Esophagus squamous epithelium (tissue), 5 donors: ENCODE data around the gene ZMIZ2. TPM values are rescaled to one million over a fixed set of nuclear protein-coding genes. Genes with fewer than 3 reads are reported as not detected.
"Not testable (repeated sequence)": the region's sequence is repeated elsewhere in the genome, so short reads cannot be mapped to it uniquely, and the experiment has no call there.

Experiments used
- DNase-seq: peaks from one replicate; lab custom pipeline; 2025; lab: John Stamatoyannopoulos, UW
- H3K27ac ChIP-seq, 4 donors: fragments of 200-600 bp; sonication (generic); one replicate each; pipeline ENCODE4 v1.5.1; 2016 to 2019; ENCODE audit warnings: mild to moderate bottlenecking in 1 of 4
- H3K27me3 ChIP-seq, 4 donors: fragments of 200-600 bp; sonication (generic); 1 replicate in 3 of 4; 2 replicates in 1 of 4; pipeline versions ENCODE4 v1.5.1 to v1.6.0; 2017 to 2021; ENCODE audit warnings: antibody characterized with exemption in 1 of 4
- H3K36me3 ChIP-seq, 3 donors: fragments of 200-600 bp; sonication (generic); one replicate each; pipeline ENCODE4 v1.5.1; 2016 to 2019
- H3K4me1 ChIP-seq, 3 donors: fragments of 200-600 bp; sonication (generic); one replicate each; pipeline ENCODE4 v1.5.1; 2017 to 2019
- H3K4me3 ChIP-seq, 4 donors: fragments of 200-600 bp; sonication (generic); 1 replicate in 3 of 4; 2 replicates in 1 of 4; pipeline ENCODE4 v1.5.1; 2016 to 2019; ENCODE audit warnings: mild to moderate bottlenecking in 2 of 4, moderate library complexity in 1 of 4
- H3K9me3 ChIP-seq, 3 donors: fragments of 200-600 bp; sonication (generic); one replicate each; pipeline ENCODE4 v1.5.1; 2016 to 2019
- POLR2A ChIP-seq, 4 donors: fragments of 450-650 bp; IDR thresholded peaks; one replicate each; pipeline ENCODE4 v1.6.1; 2017; ENCODE audit warnings: antibody characterized with exemption in 4 of 4, mild to moderate bottlenecking in 4 of 4, moderate library complexity in 3 of 4
- WGBS, 2 donors: methylation state at CpG; one replicate each; pipeline ENCODE4 v1.1.5; 2018; 5-methylcytosine and 5-hydroxymethylcytosine counted together
- intact Hi-C: fragments of 100-400 bp; cut with DNase I; formaldehyde crosslinking; loops from one replicate; pipeline ENCODE4 v1.15.0; 2022
- total RNA-seq, 4 donors: library from RNA; depleted of rRNA; stranded (reverse); fragments of >200 nt; gene quantifications; one replicate each; pipeline ENCODE4 v1.1.0, GENCODE V29; 2016
- TF ChIP-seq, protein P1 (sequence below), 6 experiments: fragments of 450-650 bp in 4 of 6; fragments of 200-600 bp in 2 of 6; sonication (generic) in 2 of 6; IDR thresholded peaks; one replicate each; pipeline ENCODE4 v1.5.1; 2016 to 2019; ENCODE audit warnings: antibody characterized with exemption in 6 of 6, mild to moderate bottlenecking in 4 of 6, moderate library complexity in 4 of 6
- donor health status: DM: yes; HTN: yes; CAD: no.

ZMIZ2 gene
- total RNA-seq, 4 donors from 2014 or later = 6.9 to 25.4 (median 18.3) TPM

GRCh38 chr7:44783407-44783806 is 34.8 kb downstream of the ZMIZ2 start:
- no peaks in the 10 kb centered on the region for H3K27me3 ChIP-seq
- peaks cover 0 to 8% (median 0%) of the 10 kb centered on the region in 3 donors for H3K9me3 ChIP-seq
- no peak overlapping the region for H3K27ac ChIP-seq
- intact Hi-C loops = no loop called here
- no peak for DNase-seq
- no peaks in the 10 kb centered on the region for H3K4me1 ChIP-seq
- no peak overlapping the region for H3K4me3 ChIP-seq
- TF ChIP-seq POLR2A (IDR thresholded peaks at IDR 0.05) = no peak
- TF ChIP-seq, protein P1, sequence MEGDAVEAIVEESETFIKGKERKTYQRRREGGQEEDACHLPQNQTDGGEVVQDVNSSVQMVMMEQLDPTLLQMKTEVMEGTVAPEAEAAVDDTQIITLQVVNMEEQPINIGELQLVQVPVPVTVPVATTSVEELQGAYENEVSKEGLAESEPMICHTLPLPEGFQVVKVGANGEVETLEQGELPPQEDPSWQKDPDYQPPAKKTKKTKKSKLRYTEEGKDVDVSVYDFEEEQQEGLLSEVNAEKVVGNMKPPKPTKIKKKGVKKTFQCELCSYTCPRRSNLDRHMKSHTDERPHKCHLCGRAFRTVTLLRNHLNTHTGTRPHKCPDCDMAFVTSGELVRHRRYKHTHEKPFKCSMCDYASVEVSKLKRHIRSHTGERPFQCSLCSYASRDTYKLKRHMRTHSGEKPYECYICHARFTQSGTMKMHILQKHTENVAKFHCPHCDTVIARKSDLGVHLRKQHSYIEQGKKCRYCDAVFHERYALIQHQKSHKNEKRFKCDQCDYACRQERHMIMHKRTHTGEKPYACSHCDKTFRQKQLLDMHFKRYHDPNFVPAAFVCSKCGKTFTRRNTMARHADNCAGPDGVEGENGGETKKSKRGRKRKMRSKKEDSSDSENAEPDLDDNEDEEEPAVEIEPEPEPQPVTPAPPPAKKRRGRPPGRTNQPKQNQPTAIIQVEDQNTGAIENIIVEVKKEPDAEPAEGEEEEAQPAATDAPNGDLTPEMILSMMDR (IDR thresholded peaks at IDR 0.05) = no peak
- no peaks in the 10 kb centered on the region for H3K36me3 ChIP-seq

DNA sequence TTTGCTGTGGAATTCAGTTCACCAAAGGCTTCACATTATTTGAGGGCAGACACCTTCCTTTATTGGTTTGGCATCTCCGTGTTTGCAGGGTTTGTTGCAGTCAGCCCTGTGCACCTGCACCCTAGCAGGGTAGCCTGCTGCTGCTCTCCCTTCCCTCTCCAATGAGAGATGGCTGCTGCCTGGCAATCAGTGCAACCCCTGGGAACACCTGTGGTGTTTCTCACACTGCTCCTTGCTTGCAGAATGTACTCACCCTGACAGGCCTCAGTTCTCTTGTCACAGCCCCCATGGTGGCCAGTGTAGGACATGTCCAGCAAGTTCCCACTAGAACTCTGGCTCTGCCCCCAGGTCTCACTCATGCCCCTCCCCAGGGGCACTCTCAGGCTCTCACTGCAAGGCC is 35.7 kb downstream of the ZMIZ2 start:
- no peaks in the 10 kb centered on the region for H3K27me3 ChIP-seq
- intact Hi-C loops = no loop called here
- H3K36me3 ChIP-seq = no peaks in the 10 kb centered on the region
- H3K9me3 ChIP-seq = peaks cover 0 to 8% (median 0%) of the 10 kb centered on the region in 3 donors
- H3K4me1 ChIP-seq = no peaks in the 10 kb centered on the region
- 75 to 88% methylated on average over 1 of the region's 1 CpG for WGBS, 2 donors
- no peak for DNase-seq
- no peak overlapping the region for H3K27ac ChIP-seq
- TF ChIP-seq POLR2A (IDR thresholded peaks at IDR 0.05) = no peak
- TF ChIP-seq, protein P1 (IDR thresholded peaks at IDR 0.05) = no peak
- no peak overlapping the region for H3K4me3 ChIP-seq

GRCh38 chr7:44785218-44785617 is 36.6 kb downstream of the ZMIZ2 start:
- H3K4me3 ChIP-seq, H3K27me3 ChIP-seq, H3K4me1 ChIP-seq, DNase-seq, H3K36me3 ChIP-seq, intact Hi-C loops, H3K27ac ChIP-seq, H3K9me3 ChIP-seq: not testable (repeated sequence)
- WGBS, 2 donors = 59 to 96% methylated on average over 3 of the region's 3 CpGs

GRCh38 chr7:44787041-44787440 is 38.4 kb downstream of the ZMIZ2 start:
- intact Hi-C loops = no loop called here
- H3K4me1 ChIP-seq = no peaks in the 10 kb centered on the region
- 50 to 71% methylated on average over 1 to 4 of the region's 4 CpGs for WGBS, 2 donors

DNA sequence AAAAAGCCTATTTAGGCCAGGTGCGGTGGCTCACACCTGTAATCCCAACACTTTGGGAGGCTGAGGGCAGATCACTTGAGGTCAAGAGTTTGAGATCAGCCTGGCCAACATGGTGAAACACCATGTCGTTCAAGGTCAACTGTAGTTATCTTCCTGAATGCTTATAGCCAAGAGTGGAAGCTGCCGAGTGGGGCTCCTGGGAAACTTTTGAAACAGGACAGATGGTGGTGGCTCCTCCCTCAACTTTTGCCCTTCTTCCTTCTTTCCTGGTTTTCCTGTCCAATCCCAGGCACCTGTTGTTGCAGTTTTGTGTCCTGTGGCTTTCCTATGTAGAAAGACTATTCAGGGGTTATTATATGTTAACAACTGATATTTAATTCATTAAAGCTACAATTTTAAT is 39.1 kb downstream of the ZMIZ2 start:
- no peak for TF ChIP-seq POLR2A (IDR thresholded peaks at IDR 0.05)
- TF ChIP-seq, protein P1 (IDR thresholded peaks at IDR 0.05) = no peak
- intact Hi-C loops = no loop called here
- Histone ChIP-seq H3K4me3 (no peak overlapping the region), H3K27ac (no peak overlapping the region), H3K36me3 (no peaks in the 10 kb centered on the region), H3K9me3 (peaks cover 0 to 8% (median 0%) of the 10 kb centered on the region in 3 donors), H3K27me3 (no peaks in the 10 kb centered on the region), H3K4me1 (no peaks in the 10 kb centered on the region)
- WGBS, 2 donors = 69 to 83% methylated on average over 2 to 3 of the region's 3 CpGs
- no peak for DNase-seq

More at GRCh38 chr7:44787041-44787440, 38.4 kb downstream of the ZMIZ2 start:
- no peak overlapping the region for H3K4me3 ChIP-seq
- no peaks in the 10 kb centered on the region for H3K27me3 ChIP-seq
- H3K9me3 ChIP-seq = peaks cover 0 to 8% (median 0%) of the 10 kb centered on the region in 3 donors
- DNase-seq = no peak
- TF ChIP-seq, protein P1 (IDR thresholded peaks at IDR 0.05) = no peak
- TF ChIP-seq POLR2A (IDR thresholded peaks at IDR 0.05) = no peak
- H3K36me3 ChIP-seq = no peaks in the 10 kb centered on the region
- H3K27ac ChIP-seq = no peak overlapping the region

GRCh38 chr7:44789990-44790389 is 41.3 kb downstream of the ZMIZ2 start:
- Histone ChIP-seq H3K27ac (no peak overlapping the region), H3K36me3 (no peaks in the 10 kb centered on the region), H3K27me3 (no peaks in the 10 kb centered on the region), H3K9me3 (no peaks in the 10 kb centered on the region), H3K4me1 (peaks cover 0 to 1% (median 0%) of the 10 kb centered on the region in 3 donors), H3K4me3 (no peak overlapping the region)
- whole genome bisulfite sequencing, 2 donors = 81 to 83% methylated on average over 5 of the region's 5 CpGs
- intact Hi-C loops = no loop called here
- DNase-seq = no peak
- no peak for TF ChIP-seq POLR2A (IDR thresholded peaks at IDR 0.05)
- TF ChIP-seq, protein P1 (IDR thresholded peaks at IDR 0.05) = no peak
